OCI-LY1 (cell line): ENCODE data around the gene IL21R.
"Not testable (repeated sequence)": the region's sequence is repeated elsewhere in the genome, so short reads cannot be mapped to it uniquely, and the experiment has no call there.

Experiments
- H2AFZ ChIP-seq: fragments of 200-600 bp; sonication (generic), shearing (Covaris generic); 2 replicates; pipeline ENCODE4 v1.6.0; 2014; ENCODE audit warnings: antibody characterized with exemption, mild to moderate bottlenecking, low read length
- H3F3A ChIP-seq: fragments of 200-600 bp; sonication (generic), shearing (Covaris generic); 2 replicates; pipeline ENCODE4 v1.6.0; 2014; ENCODE audit warnings: mild to moderate bottlenecking, antibody characterized with exemption, low read length, moderate library complexity; ENCODE audit not compliant: insufficient read depth
- H3K27ac ChIP-seq: fragments of 200-600 bp; sonication (generic); 2 replicates; pipeline ENCODE4 v1.5.1; 2014; ENCODE audit warnings: low read length, mixed run types, mild to moderate bottlenecking, low read depth; ENCODE audit not compliant: poor library complexity, severe bottlenecking
- H3K27me3 ChIP-seq: fragments of 200-600 bp; sonication (generic); 2 replicates; pipeline ENCODE4 v1.6.0; 2014; ENCODE audit warnings: antibody characterized with exemption, mild to moderate bottlenecking, low read length, moderate library complexity; ENCODE audit not compliant: insufficient read depth
- H3K36me3 ChIP-seq: fragments of 200-600 bp; sonication (generic); 2 replicates; pipeline ENCODE4 v1.6.1; 2014; ENCODE audit warnings: mild to moderate bottlenecking, antibody characterized with exemption, low read length, moderate library complexity, mixed read lengths; ENCODE audit not compliant: insufficient read depth
- H3K4me1 ChIP-seq: fragments of 200-600 bp; sonication (generic); 2 replicates; pipeline ENCODE4 v1.5.1; 2014; ENCODE audit warnings: mild to moderate bottlenecking, low read length, moderate library complexity; ENCODE audit not compliant: insufficient read depth, severe bottlenecking
- H3K4me2 ChIP-seq: fragments of 200-600 bp; sonication (generic), shearing (Covaris generic); 2 replicates; pipeline ENCODE4 v1.6.1; 2014; ENCODE audit warnings: low read length
- H3K4me3 ChIP-seq: fragments of 200-600 bp; sonication (generic); 2 replicates; pipeline ENCODE4 v1.5.1; 2014; ENCODE audit warnings: low read length, low read depth, mild to moderate bottlenecking, mixed read lengths; ENCODE audit not compliant: poor library complexity, severe bottlenecking
- H3K79me2 ChIP-seq: fragments of 200-600 bp; shearing (Covaris generic); 2 replicates; pipeline ENCODE4 v1.6.1; 2016; ENCODE audit warnings: mixed run types, low read length, mixed read lengths; ENCODE audit not compliant: insufficient read depth
- H3K9ac ChIP-seq: fragments of 200-600 bp; sonication (generic), shearing (Covaris generic); 2 replicates; pipeline ENCODE4 v1.6.1; 2014; ENCODE audit warnings: mild to moderate bottlenecking, low read length, mixed read lengths
- H3K9me2 ChIP-seq: fragments of 200-600 bp; sonication (generic), shearing (Covaris generic); 2 replicates; pipeline ENCODE4 v1.6.1; 2014; ENCODE audit warnings: low read depth, mild to moderate bottlenecking, low read length, mixed read lengths
- H3K9me3 ChIP-seq: fragments of 200-600 bp; shearing (Covaris generic); 2 replicates; pipeline ENCODE4 v1.6.1; 2014; ENCODE audit warnings: low read length, mixed read lengths
- H4K20me1 ChIP-seq: fragments of 200-600 bp; sonication (generic), shearing (Covaris generic); 2 replicates; pipeline ENCODE4 v1.6.0; 2016; ENCODE audit warnings: mild to moderate bottlenecking, low read length; ENCODE audit not compliant: insufficient read depth
- CTCF ChIP-seq: fragments of 200-600 bp; sonication (generic), shearing (Covaris generic); IDR thresholded peaks from 2 replicates; pipeline ENCODE4 v1.5.1; 2017; ENCODE audit warnings: mild to moderate bottlenecking, antibody characterized with exemption, low read length, moderate library complexity, mixed read lengths
- EZH2 ChIP-seq: fragments of 200-600 bp; sonication (generic), shearing (Covaris generic); IDR thresholded peaks from 2 replicates; pipeline ENCODE4 v1.8.0; 2017; ENCODE audit warnings: borderline replicate concordance, mixed run types, mild to moderate bottlenecking, antibody characterized with exemption, low read length, moderate library complexity, mixed read lengths

IL21R gene

GRCh38 chr16:27430923-27431484 is 29.0 kb downstream of the IL21R start:
- peaks cover 11% of the 10 kb centered on the region for H3K4me1 ChIP-seq
- TF ChIP-seq CTCF = no peak
- no peak for TF ChIP-seq EZH2
- no peak overlapping the region for H3K4me3 ChIP-seq
- H3K9me3 ChIP-seq = no peaks in the 10 kb centered on the region
- no peaks in the 10 kb centered on the region for H3F3A ChIP-seq
- H3K27me3 ChIP-seq = no peaks in the 10 kb centered on the region
- no peaks in the 10 kb centered on the region for H3K9me2 ChIP-seq
- H3K79me2 ChIP-seq = no peaks in the 10 kb centered on the region
- H3K36me3 ChIP-seq = no peaks in the 10 kb centered on the region
- H3K9ac ChIP-seq = no peak overlapping the region
- no peak overlapping the region for H3K4me2 ChIP-seq
- no peak overlapping the region for H2AFZ ChIP-seq
- no peak overlapping the region for H3K27ac ChIP-seq
- H4K20me1 ChIP-seq = no peaks in the 10 kb centered on the region

DNA sequence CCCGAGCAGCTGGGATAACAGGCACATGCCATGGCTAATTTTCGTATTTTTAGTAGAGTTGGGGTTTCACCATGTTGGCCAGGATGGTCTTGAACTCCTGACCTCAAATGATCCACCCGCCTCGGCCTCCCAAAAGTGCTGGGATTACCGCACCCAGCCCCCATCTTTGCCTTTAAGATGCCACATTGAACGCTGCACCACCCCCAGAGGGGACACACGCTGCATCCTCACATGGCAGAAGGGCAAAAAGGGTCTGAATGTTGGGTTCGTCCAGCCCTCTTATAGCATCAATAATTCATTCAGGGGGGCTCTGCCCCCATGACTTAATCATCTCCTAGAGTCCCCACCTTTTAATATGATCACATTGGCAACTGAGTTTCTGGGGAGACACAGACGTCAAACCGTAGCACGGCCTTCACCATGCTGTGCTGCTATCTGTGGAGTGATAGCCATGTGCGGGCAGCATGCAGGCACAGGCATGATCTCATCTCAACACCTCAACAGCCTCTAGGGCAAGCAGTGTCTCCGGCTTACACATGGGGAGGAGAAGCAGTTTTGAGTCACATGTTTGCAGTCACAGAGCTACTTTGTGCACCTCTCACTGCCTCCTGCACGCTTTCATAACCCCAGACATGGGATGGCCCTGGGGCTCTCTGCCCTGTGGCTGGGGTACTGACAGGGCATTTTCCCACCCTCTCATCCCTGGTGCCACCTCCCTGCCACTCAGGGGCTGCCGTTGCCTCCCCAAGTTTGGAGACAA is 30.0 kb downstream of the IL21R start:
- H3K27ac ChIP-seq = no peak overlapping the region
- no peak overlapping the region for H3K9ac ChIP-seq
- H3K4me3 ChIP-seq = no peak overlapping the region
- no peak overlapping the region for H2AFZ ChIP-seq
- H3F3A ChIP-seq = no peaks in the 10 kb centered on the region
- no peaks in the 10 kb centered on the region for H3K36me3 ChIP-seq
- no peaks in the 10 kb centered on the region for H3K9me3 ChIP-seq
- peaks cover 2% of the 10 kb centered on the region for H3K4me1 ChIP-seq
- H3K9me2 ChIP-seq = no peaks in the 10 kb centered on the region
- no peaks in the 10 kb centered on the region for H4K20me1 ChIP-seq
- no peaks in the 10 kb centered on the region for H3K27me3 ChIP-seq
- TF ChIP-seq EZH2 (no peak), CTCF (no peak)
- H3K4me2 ChIP-seq = no peak overlapping the region
- H3K79me2 ChIP-seq = no peaks in the 10 kb centered on the region

DNA sequence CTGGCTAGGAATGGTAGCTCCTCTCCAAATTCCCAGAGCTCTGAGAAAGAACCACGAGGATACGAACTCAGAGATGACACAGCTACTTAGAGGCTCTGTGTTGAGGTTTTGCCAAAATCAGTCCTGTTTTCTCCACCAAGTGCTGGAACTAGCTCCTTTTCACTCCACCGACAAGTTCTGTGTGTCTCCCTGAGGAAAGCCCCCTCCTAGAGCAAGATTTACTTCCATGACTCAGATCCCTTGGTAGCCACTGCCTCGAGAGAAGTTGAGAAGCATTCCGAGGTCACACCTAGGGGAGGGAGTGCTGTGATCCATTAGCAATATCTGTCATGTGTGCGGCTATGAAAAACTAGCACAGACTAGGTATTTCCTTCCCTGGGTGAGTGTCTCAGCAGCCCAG is 30.6 kb downstream of the IL21R start:
- Histone ChIP-seq H3K4me3 (no peak overlapping the region), H3K9ac (no peak overlapping the region), H3K4me2 (no peak overlapping the region), H3K79me2 (no peaks in the 10 kb centered on the region), H2AFZ (no peak overlapping the region), H3K27me3 (no peaks in the 10 kb centered on the region), H3K9me2 (no peaks in the 10 kb centered on the region), H3K36me3 (no peaks in the 10 kb centered on the region), H3K4me1 (no peaks in the 10 kb centered on the region), H3K9me3 (no peaks in the 10 kb centered on the region), H3K27ac (no peak overlapping the region), H3F3A (no peaks in the 10 kb centered on the region), H4K20me1 (no peaks in the 10 kb centered on the region)
- no peak for TF ChIP-seq CTCF
- TF ChIP-seq EZH2 = no peak

DNA sequence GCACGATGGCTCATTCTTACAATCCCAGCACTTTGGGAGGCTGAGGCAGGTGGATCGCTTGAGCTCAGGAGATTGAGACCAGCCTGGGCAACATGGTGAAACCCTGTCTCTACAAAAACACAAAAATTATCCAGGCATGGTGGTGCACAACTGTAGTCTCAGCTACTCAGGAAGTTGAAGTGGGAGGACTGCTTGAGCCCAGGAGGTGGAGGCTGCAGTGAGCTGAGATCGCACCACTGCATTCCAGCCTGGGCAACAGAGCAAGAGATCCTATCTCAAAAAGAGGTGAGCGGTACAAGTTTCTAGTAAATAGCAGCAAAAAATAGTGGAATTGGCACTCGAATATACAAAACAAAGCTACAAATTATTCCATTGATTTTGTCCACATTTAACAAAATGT is 31.2 kb downstream of the IL21R start:
- not testable (repeated sequence) for H4K20me1 ChIP-seq

More for the DNA sequence above, 31.2 kb downstream of the IL21R start:
- not testable (repeated sequence) for H2AFZ ChIP-seq, H3K27ac ChIP-seq, H3K36me3 ChIP-seq, H3K9ac ChIP-seq, H3K9me3 ChIP-seq, H3F3A ChIP-seq, H3K4me3 ChIP-seq, H3K79me2 ChIP-seq, H3K27me3 ChIP-seq, H3K4me2 ChIP-seq, H3K4me1 ChIP-seq, H3K9me2 ChIP-seq
